ENCODE data around the gene IPPK. TPM values are rescaled to one million over a fixed set of nuclear protein-coding genes. Genes with fewer than 3 reads are reported as not detected.

IPPK gene
- total and polyA plus RNA-seq, 2 of the 8 experiments (the other 6 are each of a cell fraction or from before 2014, with no cell fraction given) = 10.5 to 13.6 TPM

- H2AK5ac ChIP-seq (ENCODE audit: low read depth, low read length) = no peak overlapping the region
- no peak overlapping the region for H2AFZ ChIP-seq (ENCODE audit: low read length)
- H2BK15ac ChIP-seq (ENCODE audit: low read length) = no peak overlapping the region
- no peak overlapping the region for H4K8ac ChIP-seq (ENCODE audit: extremely low read depth, insufficient read depth, low read length)
- H3K36me3 ChIP-seq (ENCODE audit: control insufficient read depth in 2 of 4, insufficient read depth in 4 of 4, low read length in 3 of 4) = peaks cover 5 to 19% (median 13%) of the 10 kb centered on the region in 4 experiments; a peak in 6 of 8 replicates
- no peak for DNase-seq (ENCODE audit: low read depth in 1 of 2, low spot score in 2 of 2)
- H2BK5ac ChIP-seq (ENCODE audit: low read depth, low read length) = no peak overlapping the region; the same call in 1 of the 2 replicates
- no peak overlapping the region for H3K27ac ChIP-seq (ENCODE audit: low read depth, low read length)
- CTCF ChIA-PET (ENCODE audit: partially characterized antibody) = no interaction called here
- no peak overlapping the region for H3K4me3 ChIP-seq (ENCODE audit: extremely low read depth in 1 of 4, insufficient read depth in 2 of 4, low read depth in 3 of 4, low read length in 4 of 4)
- POLR2A ChIA-PET (ENCODE audit: partially characterized antibody) = no interaction called here
- H4K20me1 ChIP-seq (replicated peaks in 1 of 2; ENCODE audit: control insufficient read depth in 1 of 2, insufficient read depth in 2 of 2, low read length in 2 of 2) = peaks cover 0 to 1% of the 10 kb centered on the region in 2 experiments
- no peak overlapping the region for H4K5ac ChIP-seq (ENCODE audit: insufficient read length, low read depth, low read length)
- H2BK20ac ChIP-seq (ENCODE audit: low read length) = no peak overlapping the region
- H3K9ac ChIP-seq (replicated peaks in 1 of 4; ENCODE audit: extremely low read depth in 1 of 4, low read depth in 3 of 4, low read length in 3 of 4) = no peak overlapping the region
- no peaks in the 10 kb centered on the region for H3K23me2 ChIP-seq (ENCODE audit: low read depth, low read length)
- no peak overlapping the region for H4K91ac ChIP-seq (replicated peaks; ENCODE audit: insufficient read length, low read length)
- no peaks in the 10 kb centered on the region for H3K9me3 ChIP-seq (ENCODE audit: insufficient read depth in 2 of 2, low read depth in 1 of 2, low read length in 1 of 2)
- H3K14ac ChIP-seq (ENCODE audit: insufficient read length) = no peak overlapping the region
- FAIRE-seq = no peak
- WGBS, 2 experiments (ENCODE audit: extremely low coverage in 1 of 2, insufficient coverage in 1 of 2, insufficient read length in 1 of 2, insufficient replicate concordance in 2 of 2, low coverage in 1 of 2, low lambda C conversion rate in 2 of 2, missing lambda C conversion rate in 1 of 2) = 93% methylated on average over 14 of the region's 17 CpGs; no CpG with 5 or more reads in 1 of the 2 experiments
- H2BK120ac ChIP-seq (replicated peaks; ENCODE audit: low read depth, low read length) = no peak overlapping the region
- no peaks in the 10 kb centered on the region for H3K4me1 ChIP-seq (replicated peaks in 1 of 4; ENCODE audit: control insufficient read depth in 3 of 4, insufficient read depth in 4 of 4, low read length in 3 of 4)
- H3K4me2 ChIP-seq (ENCODE audit: insufficient read depth in 1 of 2, low read depth in 2 of 2, low read length in 2 of 2) = no peak overlapping the region
- H3K18ac ChIP-seq (ENCODE audit: extremely low read depth, low read length) = no peak overlapping the region
- no peak overlapping the region for H2BK12ac ChIP-seq (ENCODE audit: low read depth, low read length)
- H3K23ac ChIP-seq (ENCODE audit: insufficient read length) = no peak overlapping the region
- H3K79me2 ChIP-seq (ENCODE audit: control insufficient read depth in 1 of 2, insufficient read depth in 2 of 2, low read length in 2 of 2) = no peaks in the 10 kb centered on the region
- no peaks in the 10 kb centered on the region for H3K27me3 ChIP-seq (replicated peaks in 1 of 4; ENCODE audit: control insufficient read depth in 3 of 4, extremely low read depth in 1 of 4, insufficient read depth in 3 of 4, low read length in 3 of 4)
- H3K79me1 ChIP-seq (ENCODE audit: low read depth, low read length) = no peaks in the 10 kb centered on the region
- H3K4ac ChIP-seq (replicated peaks; ENCODE audit: insufficient read length, low read depth, low read length) = no peak overlapping the region
- TF ChIP-seq BRCA1 (IDR thresholded peaks at IDR 0.05; ENCODE audit: low read depth, low read length) = no peak
- no peak for TF ChIP-seq ASH2L (IDR thresholded peaks at IDR 0.05; ENCODE audit: low read length)
- no peak for TF ChIP-seq TAF1 (IDR thresholded peaks at IDR 0.05; ENCODE audit: low read depth, low read length)
- no peak for TF ChIP-seq ZNF274 (IDR thresholded peaks at IDR 0.05; ENCODE audit: borderline replicate concordance, extremely low read depth, low read length)
- TF ChIP-seq SP4 (IDR thresholded peaks at IDR 0.05; ENCODE audit: low read length) = no peak
- no peak for TF ChIP-seq RFX5 (IDR thresholded peaks at IDR 0.05; ENCODE audit: borderline replicate concordance, low read depth, low read length)
- no peak for TF ChIP-seq NANOG (IDR thresholded peaks at IDR 0.05; ENCODE audit: insufficient read depth, low read depth, low read length, poor library complexity, severe bottlenecking)
- no peak overlapping the region for H3K56ac ChIP-seq (replicated peaks; ENCODE audit: insufficient read length, low read depth, low read length)
Observed at GRCh38 chr9:92614763-92615461, 55.0 kb downstream of the IPPK start.

All from H1 (cell line).